Loucy (cell line): ENCODE data around the gene FSTL4.
A peak's percentile ranks its signal among the peaks of the same experiment; 100 is the strongest.

Experiments
- H2AFZ ChIP-seq: fragments of 200-600 bp; sonication (generic); 2 replicates; pipeline ENCODE4 v1.6.0; 2016; ENCODE audit warnings: antibody characterized with exemption, mild to moderate bottlenecking, low read length, moderate library complexity
- H3F3A ChIP-seq: fragments of 200-600 bp; 2 replicates; pipeline ENCODE4 v1.6.0; 2016; ENCODE audit warnings: antibody characterized with exemption, low read depth, mild to moderate bottlenecking
- H3K27me3 ChIP-seq: fragments of 200-600 bp; sonication (generic); 2 replicates; pipeline ENCODE4 v1.6.1; 2014; ENCODE audit warnings: low read length, mild to moderate bottlenecking; ENCODE audit not compliant: insufficient read depth, poor library complexity, severe bottlenecking
- H3K36me3 ChIP-seq: fragments of 200-600 bp; sonication (generic); 2 replicates; pipeline ENCODE4 v1.6.1; 2016; ENCODE audit warnings: low read length; ENCODE audit not compliant: insufficient read depth
- H3K4me1 ChIP-seq: fragments of 200-600 bp; sonication (generic); 2 replicates; pipeline ENCODE4 v1.5.1; 2014; ENCODE audit warnings: low read length, mild to moderate bottlenecking; ENCODE audit not compliant: insufficient read depth, poor library complexity, severe bottlenecking
- H3K4me2 ChIP-seq: fragments of 200-600 bp; sonication (generic); 2 replicates; pipeline ENCODE4 v1.6.0; 2014; ENCODE audit warnings: antibody characterized with exemption, low read length, low read depth, mild to moderate bottlenecking; ENCODE audit not compliant: poor library complexity, severe bottlenecking
- H3K4me3 ChIP-seq: fragments of 200-600 bp; sonication (generic); 2 replicates; pipeline ENCODE4 v1.5.1; 2014; ENCODE audit warnings: low read length, mild to moderate bottlenecking, mixed read lengths; ENCODE audit not compliant: poor library complexity, severe bottlenecking
- H3K79me2 ChIP-seq: fragments of 200-600 bp; sonication (generic); 2 replicates; pipeline ENCODE4 v1.6.1; 2014; ENCODE audit warnings: low read length; ENCODE audit not compliant: insufficient read depth
- H3K9ac ChIP-seq: fragments of 200-600 bp; sonication (generic); 2 replicates; pipeline ENCODE4 v1.6.0; 2014; ENCODE audit warnings: mild to moderate bottlenecking, low read depth, low read length, moderate library complexity; ENCODE audit not compliant: poor library complexity, severe bottlenecking
- H3K9me2 ChIP-seq: fragments of 200-600 bp; sonication (generic); replicated peaks from 2 replicates; pipeline ENCODE4 v1.6.1; 2016; ENCODE audit warnings: low read depth, low read length, mixed read lengths
- H3K9me3 ChIP-seq: fragments of 200-600 bp; sonication (generic); 2 replicates; pipeline ENCODE4 v1.6.1; 2014; ENCODE audit warnings: mild to moderate bottlenecking, antibody characterized with exemption, low read length, low read depth; ENCODE audit not compliant: insufficient read depth
- H4K20me1 ChIP-seq: fragments of 200-600 bp; sonication (generic); 2 replicates; pipeline ENCODE4 v1.6.0; 2014; ENCODE audit warnings: antibody characterized with exemption, low read length, mild to moderate bottlenecking; ENCODE audit not compliant: insufficient read depth, poor library complexity, severe bottlenecking
- EZH2phosphoT487 ChIP-seq: fragments of 200-600 bp; IDR thresholded peaks from 2 replicates; pipeline ENCODE4 v1.6.1; 2018; ENCODE audit warnings: antibody characterized with exemption, mild to moderate bottlenecking, moderate library complexity, borderline replicate concordance
- TF ChIP-seq, protein P1 (sequence below): fragments of 200-600 bp; sonication (generic); conservative IDR thresholded peaks from 2 replicates; pipeline ENCODE4 v1.5.1; 2014; ENCODE audit warnings: mild to moderate bottlenecking, antibody characterized with exemption, low read length

The FSTL4 gene

DNA sequence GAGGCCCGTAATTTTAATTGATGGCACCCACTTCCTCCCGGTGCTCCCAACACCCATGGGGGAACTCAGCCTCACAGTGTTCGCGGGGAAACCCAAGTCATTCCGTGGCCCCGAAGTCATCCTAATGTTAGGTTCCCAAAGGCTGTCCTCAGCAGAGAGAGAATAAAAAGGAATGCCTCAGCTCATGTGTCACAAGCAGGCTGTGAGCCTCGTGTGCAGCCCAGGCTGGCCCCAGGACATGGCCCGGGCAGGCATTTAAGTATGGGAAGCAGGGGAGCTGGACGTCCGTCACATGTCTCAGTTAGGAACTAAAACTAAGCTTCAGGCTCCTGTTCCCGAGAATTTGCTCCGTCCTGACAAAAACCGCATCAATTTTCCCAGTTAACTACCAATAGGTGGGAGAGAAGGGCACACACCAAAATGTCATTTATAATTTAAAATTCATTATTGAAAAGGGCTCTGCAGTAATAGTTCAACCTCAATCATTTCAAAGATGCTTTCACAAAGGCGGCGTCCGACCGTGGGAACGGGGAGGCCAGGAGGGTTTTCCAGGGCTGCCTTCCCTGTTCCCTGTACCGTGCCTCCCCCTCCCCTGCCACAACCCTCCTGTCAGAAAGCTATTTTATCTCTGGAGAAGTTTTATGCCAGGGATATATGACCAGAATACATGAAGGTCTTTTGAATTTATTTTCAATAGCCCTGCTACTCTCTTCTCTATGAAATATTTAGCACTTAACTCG is 137.3 kb downstream of the FSTL4 start:
- no peaks in the 10 kb centered on the region for H3K9me3 ChIP-seq
- no peaks in the 10 kb centered on the region for H3F3A ChIP-seq
- peaks cover 6% of the 10 kb centered on the region for H3K4me1 ChIP-seq
- no peaks in the 10 kb centered on the region for H3K9me2 ChIP-seq
- no peaks in the 10 kb centered on the region for H3K27me3 ChIP-seq
- H4K20me1 ChIP-seq = no peaks in the 10 kb centered on the region
- peak overlapping the region; percentile 31 for H3K4me2 ChIP-seq
- TF ChIP-seq, protein P1, sequence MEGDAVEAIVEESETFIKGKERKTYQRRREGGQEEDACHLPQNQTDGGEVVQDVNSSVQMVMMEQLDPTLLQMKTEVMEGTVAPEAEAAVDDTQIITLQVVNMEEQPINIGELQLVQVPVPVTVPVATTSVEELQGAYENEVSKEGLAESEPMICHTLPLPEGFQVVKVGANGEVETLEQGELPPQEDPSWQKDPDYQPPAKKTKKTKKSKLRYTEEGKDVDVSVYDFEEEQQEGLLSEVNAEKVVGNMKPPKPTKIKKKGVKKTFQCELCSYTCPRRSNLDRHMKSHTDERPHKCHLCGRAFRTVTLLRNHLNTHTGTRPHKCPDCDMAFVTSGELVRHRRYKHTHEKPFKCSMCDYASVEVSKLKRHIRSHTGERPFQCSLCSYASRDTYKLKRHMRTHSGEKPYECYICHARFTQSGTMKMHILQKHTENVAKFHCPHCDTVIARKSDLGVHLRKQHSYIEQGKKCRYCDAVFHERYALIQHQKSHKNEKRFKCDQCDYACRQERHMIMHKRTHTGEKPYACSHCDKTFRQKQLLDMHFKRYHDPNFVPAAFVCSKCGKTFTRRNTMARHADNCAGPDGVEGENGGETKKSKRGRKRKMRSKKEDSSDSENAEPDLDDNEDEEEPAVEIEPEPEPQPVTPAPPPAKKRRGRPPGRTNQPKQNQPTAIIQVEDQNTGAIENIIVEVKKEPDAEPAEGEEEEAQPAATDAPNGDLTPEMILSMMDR = no peak
- no peak for TF ChIP-seq EZH2phosphoT487
- H3K36me3 ChIP-seq = no peaks in the 10 kb centered on the region
- no peak overlapping the region for H3K9ac ChIP-seq
- no peak overlapping the region for H2AFZ ChIP-seq
- H3K79me2 ChIP-seq = no peaks in the 10 kb centered on the region
- H3K4me3 ChIP-seq = no peak overlapping the region

GRCh38 chr5:133473291-133473690 is 139.1 kb downstream of the FSTL4 start:
- Histone ChIP-seq H3K9ac (no peak overlapping the region), H3K4me3 (no peak overlapping the region), H2AFZ (no peak overlapping the region), H3K36me3 (no peaks in the 10 kb centered on the region), H3K79me2 (no peaks in the 10 kb centered on the region), H3F3A (no peaks in the 10 kb centered on the region), H3K9me2 (no peaks in the 10 kb centered on the region), H4K20me1 (no peaks in the 10 kb centered on the region), H3K4me1 (peaks cover 6% of the 10 kb centered on the region), H3K4me2 (no peak overlapping the region), H3K27me3 (no peaks in the 10 kb centered on the region), H3K9me3 (no peaks in the 10 kb centered on the region)
- TF ChIP-seq, protein P1 = no peak
- no peak for TF ChIP-seq EZH2phosphoT487

- H3K27me3 ChIP-seq = no peaks in the 10 kb centered on the region
- H3K9me2 ChIP-seq = no peaks in the 10 kb centered on the region
- no peaks in the 10 kb centered on the region for H3K9me3 ChIP-seq
- H3K4me1 ChIP-seq = peaks cover 9% of the 10 kb centered on the region
- H3K9ac ChIP-seq = no peak overlapping the region
- no peak for TF ChIP-seq EZH2phosphoT487
- TF ChIP-seq, protein P1 = no peak
- H3K36me3 ChIP-seq = no peaks in the 10 kb centered on the region
- no peak overlapping the region for H3K4me3 ChIP-seq
- H2AFZ ChIP-seq = no peak overlapping the region
- H3K79me2 ChIP-seq = no peaks in the 10 kb centered on the region
- H3K4me2 ChIP-seq = no peak overlapping the region
- H4K20me1 ChIP-seq = no peaks in the 10 kb centered on the region
- no peaks in the 10 kb centered on the region for H3F3A ChIP-seq
These were observed 139.5 kb downstream of the FSTL4 start for GRCh38 chr5:133472829-133473228.
